ENCODE results near the gene NCK1. TPM values are rescaled to one million over a fixed set of nuclear protein-coding genes. Genes with fewer than 3 reads are reported as not detected.

NCK1 gene
- total and polyA plus RNA-seq, 2 of the 13 experiments (the other 11 are each of a cell fraction or from before 2014, with no cell fraction given), result 14.7 to 30.4 TPM

GRCh38 chr3:136819731-136820679 lies 42.0 kb upstream of the NCK1 start:
- peak overlapping the region; percentile 100 for H3K4me2 ChIP-seq (ENCODE audit: low read depth, low read length)
- H2AFZ ChIP-seq (ENCODE audit: low read length), result no peak overlapping the region
- 7% methylated on average over 30 of the region's 51 CpGs for whole genome bisulfite sequencing (ENCODE audit: low lambda C conversion rate)
- H3K27me3 ChIP-seq (ENCODE audit: control insufficient read depth in 1 of 2, insufficient read depth in 2 of 2, low read length in 2 of 2), result no peaks in the 10 kb centered on the region
- peaks cover 31% of the 10 kb centered on the region for H3K4me1 ChIP-seq (ENCODE audit: insufficient read depth, low read length)
- FAIRE-seq (no peak), ATAC-seq (peak; percentile 73), DNase-seq (ENCODE audit: low spot score) (peak; percentile 34)
- ChIA-PET CTCF (ENCODE audit: low intra/inter-chr PET ratio, low total read pairs) (no interaction called here), POLR2A (interaction anchor here (1.0 kb wide), 2 partner anchors 42 to 136 kb away, joined by 3 to 4 read pairs; partner anchors contain the start of gene NCK1)
- peak overlapping the region; percentile 72 to 81 (median 77) for H3K4me3 ChIP-seq (replicated peaks in 1 of 3; ENCODE audit: insufficient read depth in 1 of 3, low read depth in 2 of 3, low read length in 3 of 3)
- H3K79me2 ChIP-seq (ENCODE audit: insufficient read depth, low read length), result peaks cover 44% of the 10 kb centered on the region
- peak overlapping the region; percentile 71 for H3K27ac ChIP-seq (ENCODE audit: extremely low read length, insufficient read depth, low read length)
- no peaks in the 10 kb centered on the region for H3K36me3 ChIP-seq (replicated peaks in 1 of 2; ENCODE audit: control insufficient read depth in 1 of 2, insufficient read depth in 2 of 2, low read length in 2 of 2)
- H3K9ac ChIP-seq (ENCODE audit: insufficient read depth, low read depth, low read length), result peak overlapping the region; percentile 80
- H4K20me1 ChIP-seq (ENCODE audit: insufficient read depth, low read length), result peaks cover 5% of the 10 kb centered on the region
- in situ Hi-C loops (cut with HindIII; ENCODE audit: extremely low pct_ligation_motif_present, low pct_unique_long_range_greater_than_20kb), result no loop called here
- intact Hi-C loops (cut with micrococcal nuclease; ENCODE audit: unreplicated experiment), result no loop called here
- no peaks in the 10 kb centered on the region for H3K9me3 ChIP-seq (ENCODE audit: low read length)
- BruUV-seq (replicated peaks), result TSS peak; percentile 60
- TF ChIP-seq AGO2 (optimal IDR thresholded peaks at IDR 0.05; ENCODE audit: low read depth, low read length) (no peak), MEIS1 (CRISPR knock-in tag; IDR thresholded peaks at IDR 0.05; ENCODE audit: borderline replicate concordance) (no peak), AKAP8 (CRISPR knock-in tag; IDR thresholded peaks at IDR 0.05) (no peak), FOXA1 (IDR thresholded peaks at IDR 0.05) (no peak), FOXA1 (CRISPR knock-in tag; IDR thresholded peaks at IDR 0.05) (0 out of 2 replicates have a peak, but pooled peaks have one; percentile 9), MIXL1 (CRISPR knock-in tag; IDR thresholded peaks at IDR 0.05) (no peak), ARNTL (CRISPR knock-in tag; IDR thresholded peaks at IDR 0.05) (0 out of 2 replicates have a peak, but pooled peaks have one; percentile 55), FOXJ3 (CRISPR knock-in tag; IDR thresholded peaks at IDR 0.05; ENCODE audit: borderline replicate concordance) (no peak), ZNF207 (IDR thresholded peaks at IDR 0.05; ENCODE audit: borderline replicate concordance) (no peak), MTA1 (CRISPR knock-in tag; IDR thresholded peaks at IDR 0.05; ENCODE audit: borderline replicate concordance) (no peak), TFDP1 (CRISPR knock-in tag; IDR thresholded peaks at IDR 0.05; ENCODE audit: borderline replicate concordance) (peak; percentile 56; the same call in 1 of the 2 replicates), NFE2 (CRISPR knock-in tag; IDR thresholded peaks at IDR 0.05) (no peak), CREM (IDR thresholded peaks at IDR 0.05) (no peak), CREM (CRISPR knock-in tag; IDR thresholded peaks at IDR 0.05) (no peak)
- TF ChIP-seq, protein P1, sequence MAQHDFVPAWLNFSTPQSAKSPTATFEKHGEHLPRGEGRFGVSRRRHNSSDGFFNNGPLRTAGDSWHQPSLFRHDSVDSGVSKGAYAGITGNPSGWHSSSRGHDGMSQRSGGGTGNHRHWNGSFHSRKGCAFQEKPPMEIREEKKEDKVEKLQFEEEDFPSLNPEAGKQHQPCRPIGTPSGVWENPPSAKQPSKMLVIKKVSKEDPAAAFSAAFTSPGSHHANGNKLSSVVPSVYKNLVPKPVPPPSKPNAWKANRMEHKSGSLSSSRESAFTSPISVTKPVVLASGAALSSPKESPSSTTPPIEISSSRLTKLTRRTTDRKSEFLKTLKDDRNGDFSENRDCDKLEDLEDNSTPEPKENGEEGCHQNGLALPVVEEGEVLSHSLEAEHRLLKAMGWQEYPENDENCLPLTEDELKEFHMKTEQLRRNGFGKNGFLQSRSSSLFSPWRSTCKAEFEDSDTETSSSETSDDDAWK (CRISPR knock-in tag; IDR thresholded peaks at IDR 0.05), result no peak
- TF ChIP-seq, protein P2, sequence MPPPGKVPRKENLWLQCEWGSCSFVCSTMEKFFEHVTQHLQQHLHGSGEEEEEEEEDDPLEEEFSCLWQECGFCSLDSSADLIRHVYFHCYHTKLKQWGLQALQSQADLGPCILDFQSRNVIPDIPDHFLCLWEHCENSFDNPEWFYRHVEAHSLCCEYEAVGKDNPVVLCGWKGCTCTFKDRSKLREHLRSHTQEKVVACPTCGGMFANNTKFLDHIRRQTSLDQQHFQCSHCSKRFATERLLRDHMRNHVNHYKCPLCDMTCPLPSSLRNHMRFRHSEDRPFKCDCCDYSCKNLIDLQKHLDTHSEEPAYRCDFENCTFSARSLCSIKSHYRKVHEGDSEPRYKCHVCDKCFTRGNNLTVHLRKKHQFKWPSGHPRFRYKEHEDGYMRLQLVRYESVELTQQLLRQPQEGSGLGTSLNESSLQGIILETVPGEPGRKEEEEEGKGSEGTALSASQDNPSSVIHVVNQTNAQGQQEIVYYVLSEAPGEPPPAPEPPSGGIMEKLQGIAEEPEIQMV (CRISPR knock-in tag; IDR thresholded peaks at IDR 0.05; ENCODE audit: low read depth), result peak; percentile 77
- TF ChIP-seq, protein P3, sequence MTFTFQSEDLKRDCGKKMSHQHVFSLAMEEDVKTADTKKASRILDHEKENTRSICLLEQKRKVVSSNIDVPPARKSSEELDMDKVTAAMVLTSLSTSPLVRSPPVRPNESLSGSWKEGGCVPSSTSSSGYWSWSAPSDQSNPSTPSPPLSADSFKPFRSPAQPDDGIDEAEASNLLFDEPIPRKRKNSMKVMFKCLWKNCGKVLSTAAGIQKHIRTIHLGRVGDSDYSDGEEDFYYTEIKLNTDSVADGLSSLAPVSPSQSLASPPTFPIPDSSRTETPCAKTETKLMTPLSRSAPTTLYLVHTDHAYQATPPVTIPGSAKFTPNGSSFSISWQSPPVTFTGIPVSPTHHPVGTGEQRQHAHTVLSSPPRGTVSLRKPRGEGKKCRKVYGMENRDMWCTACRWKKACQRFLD (CRISPR knock-in tag; IDR thresholded peaks at IDR 0.05; ENCODE audit: borderline replicate concordance), result no peak; the same call in 1 of the 2 replicates
